Measurements from ENCODE around the gene GJA5.

The GJA5 gene

GRCh38 chr1:147760481-147761260, at the start of gene GJA5:
GJA5 (minus strand) TSS chr1:147760602; CDS start chr1:147759238, 1,364 bp downstream.
- in situ Hi-C loops (cut with HindIII; ENCODE audit: low pct_unique_long_range_greater_than_20kb, low sequenced_read_pairs), result no loop called here
- no peak for TF ChIP-seq JUND (IDR thresholded peaks at IDR 0.05; ENCODE audit: low read depth)
- DNase-seq (ENCODE audit: low read depth in 1 of 2, low spot score in 1 of 2), result peak in 1 of 2 experiments; percentile 34

GRCh38 chr1:147809236-147809635, 48.8 kb upstream of the GJA5 start:
- in situ Hi-C loops (cut with HindIII; ENCODE audit: low pct_unique_long_range_greater_than_20kb, low sequenced_read_pairs), result no loop called here
- no peak for DNase-seq (ENCODE audit: low read depth in 1 of 2, low spot score in 1 of 2)
- TF ChIP-seq JUND (IDR thresholded peaks at IDR 0.05; ENCODE audit: low read depth), result no peak

- in situ Hi-C loops (cut with HindIII; ENCODE audit: low pct_unique_long_range_greater_than_20kb, low sequenced_read_pairs), result no loop called here
- TF ChIP-seq JUND (IDR thresholded peaks at IDR 0.05; ENCODE audit: low read depth), result no peak
- no peak for DNase-seq (ENCODE audit: low read depth in 1 of 2, low spot score in 1 of 2)
These were observed 47.6 kb upstream of the GJA5 start for GRCh38 chr1:147808025-147808424.

- in situ Hi-C loops (cut with HindIII; ENCODE audit: low pct_unique_long_range_greater_than_20kb, low sequenced_read_pairs), result no loop called here
- TF ChIP-seq JUND (IDR thresholded peaks at IDR 0.05; ENCODE audit: low read depth), result no peak
- no peak for DNase-seq (ENCODE audit: low read depth in 1 of 2, low spot score in 1 of 2)
These were observed 47.0 kb upstream of the GJA5 start for GRCh38 chr1:147807405-147807804.

- in situ Hi-C loops (cut with HindIII; ENCODE audit: low pct_unique_long_range_greater_than_20kb, low sequenced_read_pairs), result no loop called here
- no peak for DNase-seq (ENCODE audit: low read depth in 1 of 2, low spot score in 1 of 2)
- TF ChIP-seq JUND (IDR thresholded peaks at IDR 0.05; ENCODE audit: low read depth), result no peak
These were observed 44.7 kb upstream of the GJA5 start for GRCh38 chr1:147804942-147805723.

- TF ChIP-seq JUND (IDR thresholded peaks at IDR 0.05; ENCODE audit: low read depth), result no peak
- no peak for DNase-seq (ENCODE audit: low read depth in 1 of 2, low spot score in 1 of 2)
- in situ Hi-C loops (cut with HindIII; ENCODE audit: low pct_unique_long_range_greater_than_20kb, low sequenced_read_pairs), result no loop called here
These were observed 40.4 kb upstream of the GJA5 start for GRCh38 chr1:147800804-147801203.

- in situ Hi-C loops (cut with HindIII; ENCODE audit: low pct_unique_long_range_greater_than_20kb, low sequenced_read_pairs), result no loop called here
- no peak for DNase-seq (ENCODE audit: low read depth in 1 of 2, low spot score in 1 of 2)
- TF ChIP-seq JUND (IDR thresholded peaks at IDR 0.05; ENCODE audit: low read depth), result no peak
These were observed 38.3 kb upstream of the GJA5 start for GRCh38 chr1:147798731-147799130.

- no peak for DNase-seq (ENCODE audit: low read depth in 1 of 2, low spot score in 1 of 2)
- no peak for TF ChIP-seq JUND (IDR thresholded peaks at IDR 0.05; ENCODE audit: low read depth)
- in situ Hi-C loops (cut with HindIII; ENCODE audit: low pct_unique_long_range_greater_than_20kb, low sequenced_read_pairs), result no loop called here
These were observed 34.2 kb upstream of the GJA5 start for GRCh38 chr1:147794570-147794969.

- no peak for TF ChIP-seq JUND (IDR thresholded peaks at IDR 0.05; ENCODE audit: low read depth)
- in situ Hi-C loops (cut with HindIII; ENCODE audit: low pct_unique_long_range_greater_than_20kb, low sequenced_read_pairs), result no loop called here
- DNase-seq (ENCODE audit: low read depth in 1 of 2, low spot score in 1 of 2), result no peak
These were observed 31.5 kb upstream of the GJA5 start for GRCh38 chr1:147791876-147792275.

GRCh38 chr1:147787765-147788164, 27.4 kb upstream of the GJA5 start:
- no peak for DNase-seq (ENCODE audit: low read depth in 1 of 2, low spot score in 1 of 2)
- TF ChIP-seq JUND (IDR thresholded peaks at IDR 0.05; ENCODE audit: low read depth), result no peak
- in situ Hi-C loops (cut with HindIII; ENCODE audit: low pct_unique_long_range_greater_than_20kb, low sequenced_read_pairs), result no loop called here

- TF ChIP-seq JUND (IDR thresholded peaks at IDR 0.05; ENCODE audit: low read depth), result no peak
- no peak for DNase-seq (ENCODE audit: low read depth in 1 of 2, low spot score in 1 of 2)
These were observed 26.1 kb upstream of the GJA5 start for GRCh38 chr1:147786536-147786935.

GRCh38 chr1:147785794-147786506, 25.5 kb upstream of the GJA5 start:
- no peak for TF ChIP-seq JUND (IDR thresholded peaks at IDR 0.05; ENCODE audit: low read depth)
- no peak for DNase-seq (ENCODE audit: low read depth in 1 of 2, low spot score in 1 of 2)
- in situ Hi-C loops (cut with HindIII; ENCODE audit: low pct_unique_long_range_greater_than_20kb, low sequenced_read_pairs), result no loop called here

More at GRCh38 chr1:147786536-147786935, 26.1 kb upstream of the GJA5 start:
- in situ Hi-C loops (cut with HindIII; ENCODE audit: low pct_unique_long_range_greater_than_20kb, low sequenced_read_pairs), result no loop called here

- no peak for DNase-seq (ENCODE audit: low read depth in 1 of 2, low spot score in 1 of 2)
- in situ Hi-C loops (cut with HindIII; ENCODE audit: low pct_unique_long_range_greater_than_20kb, low sequenced_read_pairs), result no loop called here
These were observed 24.5 kb upstream of the GJA5 start for GRCh38 chr1:147784941-147785340.

More at GRCh38 chr1:147784941-147785340, 24.5 kb upstream of the GJA5 start:
- TF ChIP-seq JUND (IDR thresholded peaks at IDR 0.05; ENCODE audit: low read depth), result no peak
